Measurements from ENCODE around the gene DBH. TPM values are rescaled to one million over a fixed set of nuclear protein-coding genes. Genes with fewer than 3 reads are reported as not detected.

The DBH gene
- total and polyA plus RNA-seq, 8 donors: under 0.01 to 0.15 TPM; not detected in 6

DNA sequence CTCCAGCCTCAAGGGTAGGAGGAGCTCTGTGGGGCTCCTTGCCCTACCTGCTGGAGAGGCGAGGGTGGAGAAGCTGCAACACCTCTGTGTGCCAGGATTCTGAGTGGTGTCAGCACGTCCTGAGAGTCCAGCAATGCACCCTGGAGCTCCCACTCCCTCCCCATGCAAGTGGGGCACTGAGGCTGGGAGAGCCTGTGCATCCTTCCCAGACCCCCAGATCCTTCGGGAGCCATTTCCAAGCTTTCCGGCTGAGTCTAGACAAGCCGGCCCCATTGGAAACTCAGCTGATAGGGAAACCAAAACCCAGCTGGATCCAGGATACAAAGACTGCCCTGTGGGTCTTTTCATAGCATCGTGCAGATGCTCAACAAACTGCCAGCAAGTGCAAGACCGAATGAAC is 28.8 kb upstream of the DBH start:
- H3K4me3 ChIP-seq: no peak overlapping the region
- H3K36me3 ChIP-seq: no peaks in the 10 kb centered on the region
- TF ChIP-seq EP300 (IDR thresholded peaks at IDR 0.05) (no peak), POLR2A (IDR thresholded peaks at IDR 0.05) (no peak), POLR2AphosphoS5 (IDR thresholded peaks at IDR 0.05) (no peak)
- TF ChIP-seq, protein P1, sequence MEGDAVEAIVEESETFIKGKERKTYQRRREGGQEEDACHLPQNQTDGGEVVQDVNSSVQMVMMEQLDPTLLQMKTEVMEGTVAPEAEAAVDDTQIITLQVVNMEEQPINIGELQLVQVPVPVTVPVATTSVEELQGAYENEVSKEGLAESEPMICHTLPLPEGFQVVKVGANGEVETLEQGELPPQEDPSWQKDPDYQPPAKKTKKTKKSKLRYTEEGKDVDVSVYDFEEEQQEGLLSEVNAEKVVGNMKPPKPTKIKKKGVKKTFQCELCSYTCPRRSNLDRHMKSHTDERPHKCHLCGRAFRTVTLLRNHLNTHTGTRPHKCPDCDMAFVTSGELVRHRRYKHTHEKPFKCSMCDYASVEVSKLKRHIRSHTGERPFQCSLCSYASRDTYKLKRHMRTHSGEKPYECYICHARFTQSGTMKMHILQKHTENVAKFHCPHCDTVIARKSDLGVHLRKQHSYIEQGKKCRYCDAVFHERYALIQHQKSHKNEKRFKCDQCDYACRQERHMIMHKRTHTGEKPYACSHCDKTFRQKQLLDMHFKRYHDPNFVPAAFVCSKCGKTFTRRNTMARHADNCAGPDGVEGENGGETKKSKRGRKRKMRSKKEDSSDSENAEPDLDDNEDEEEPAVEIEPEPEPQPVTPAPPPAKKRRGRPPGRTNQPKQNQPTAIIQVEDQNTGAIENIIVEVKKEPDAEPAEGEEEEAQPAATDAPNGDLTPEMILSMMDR (IDR thresholded peaks at IDR 0.05): no peak
- 33 to 100% (median 55%) methylated on average over 1 to 7 of the region's 7 CpGs for WGBS, 5 donors
- no peak for DNase-seq
- H3K9me3 ChIP-seq: no peaks in the 10 kb centered on the region
- intact Hi-C loops (cut with DNase I; ENCODE audit: low total_unique reads): no loop called here
- H3K4me1 ChIP-seq: peaks cover 0 to 5% (median 2%) of the 10 kb centered on the region in 4 donors
- no peak overlapping the region for H3K27ac ChIP-seq
- peaks cover 19 to 100% (median 45%) of the 10 kb centered on the region in 3 donors for H3K27me3 ChIP-seq

- Histone ChIP-seq H3K27ac (no peak overlapping the region), H3K4me3 (no peak overlapping the region), H3K27me3 (peaks cover 19 to 100% (median 44%) of the 10 kb centered on the region in 3 donors), H3K9me3 (no peaks in the 10 kb centered on the region), H3K36me3 (no peaks in the 10 kb centered on the region), H3K4me1 (peaks cover 0 to 5% (median 2%) of the 10 kb centered on the region in 4 donors)
- WGBS, 5 donors: 76 to 84% (median 80%) methylated on average over 8 of the region's 8 CpGs
- no peak for TF ChIP-seq EP300 (IDR thresholded peaks at IDR 0.05)
- TF ChIP-seq POLR2AphosphoS5 (IDR thresholded peaks at IDR 0.05): no peak
- no peak for TF ChIP-seq POLR2A (IDR thresholded peaks at IDR 0.05)
- TF ChIP-seq, protein P1 (IDR thresholded peaks at IDR 0.05): no peak
- DNase-seq: no peak
- intact Hi-C loops (cut with DNase I; ENCODE audit: low total_unique reads): no loop called here
Observed at GRCh38 chr9:133607976-133608375, 28.2 kb upstream of the DBH start.

- intact Hi-C loops (cut with DNase I; ENCODE audit: low total_unique reads): no loop called here
- no peak for DNase-seq
- peaks cover 19 to 100% (median 44%) of the 10 kb centered on the region in 3 donors for H3K27me3 ChIP-seq
- no peak overlapping the region for H3K4me3 ChIP-seq
- H3K36me3 ChIP-seq: no peaks in the 10 kb centered on the region
- 55 to 79% (median 76%) methylated on average over 7 of the region's 7 CpGs for WGBS, 5 donors
- H3K27ac ChIP-seq: no peak overlapping the region
- H3K4me1 ChIP-seq: peaks cover 0 to 5% (median 2%) of the 10 kb centered on the region in 4 donors
- TF ChIP-seq, protein P1 (IDR thresholded peaks at IDR 0.05): no peak
- no peaks in the 10 kb centered on the region for H3K9me3 ChIP-seq
Observed at GRCh38 chr9:133608382-133608781, 27.8 kb upstream of the DBH start.

GRCh38 chr9:133608889-133609288 is 27.3 kb upstream of the DBH start:
- intact Hi-C loops (cut with DNase I; ENCODE audit: low total_unique reads): no loop called here
- no peak for DNase-seq
- Histone ChIP-seq H3K36me3 (no peaks in the 10 kb centered on the region), H3K27me3 (peaks cover 19 to 100% (median 46%) of the 10 kb centered on the region in 3 donors), H3K4me3 (peak overlapping the region in 2 of 4 donors; percentile 7 to 27), H3K27ac (no peak overlapping the region), H3K9me3 (no peaks in the 10 kb centered on the region), H3K4me1 (peaks cover 0 to 5% (median 2%) of the 10 kb centered on the region in 4 donors)
- TF ChIP-seq EP300 (IDR thresholded peaks at IDR 0.05) (no peak), POLR2A (IDR thresholded peaks at IDR 0.05) (no peak), POLR2AphosphoS5 (IDR thresholded peaks at IDR 0.05) (no peak)
- TF ChIP-seq, protein P1 (IDR thresholded peaks at IDR 0.05): no peak
- 10 to 63% (median 14%) methylated on average over 2 to 41 of the region's 41 CpGs for WGBS, 5 donors

Data from stomach (tissue), 9 donors.